Spleen (tissue), 7 donors: ENCODE results near the gene AKNA.

ENCODE experiments used
- POLR2A ChIP-seq, 3 donors: fragments of 450-650 bp; IDR thresholded peaks; one replicate each; pipeline ENCODE4 v1.5.1; 2017; ENCODE audit warnings: antibody characterized with exemption in 3 of 3, mild to moderate bottlenecking in 1 of 3
- POLR2AphosphoS5 ChIP-seq, 3 donors: sonication (generic); formaldehyde crosslinking; IDR thresholded peaks; one replicate each; pipeline ENCODE4 v1.5.1; 2017; ENCODE audit warnings: antibody characterized with exemption in 3 of 3
- TF ChIP-seq, protein P1 (sequence below), 11 experiments: fragments of 200-600 bp in 7 of 11; fragments of 450-650 bp in 4 of 11; sonication (generic) in 4 of 11; IDR thresholded peaks in 8 of 11; conservative IDR thresholded peaks in 3 of 11; 1 replicate in 7 of 11; 2 replicates in 4 of 11; pipeline versions ENCODE4 v1.4.0 to v1.8.0; 2016 to 2021; ENCODE audit warnings: antibody characterized with exemption in 11 of 11, inconsistent platforms in 4 of 11, mild to moderate bottlenecking in 1 of 11
- donor health status: DM: no; HTN: no; CAD: no; lungs with moderate emphysema.
- donor health status: DM: no; HTN: no; CAD: no.
- donor health status: DM: no; HTN: no; CAD: no.

DNA sequence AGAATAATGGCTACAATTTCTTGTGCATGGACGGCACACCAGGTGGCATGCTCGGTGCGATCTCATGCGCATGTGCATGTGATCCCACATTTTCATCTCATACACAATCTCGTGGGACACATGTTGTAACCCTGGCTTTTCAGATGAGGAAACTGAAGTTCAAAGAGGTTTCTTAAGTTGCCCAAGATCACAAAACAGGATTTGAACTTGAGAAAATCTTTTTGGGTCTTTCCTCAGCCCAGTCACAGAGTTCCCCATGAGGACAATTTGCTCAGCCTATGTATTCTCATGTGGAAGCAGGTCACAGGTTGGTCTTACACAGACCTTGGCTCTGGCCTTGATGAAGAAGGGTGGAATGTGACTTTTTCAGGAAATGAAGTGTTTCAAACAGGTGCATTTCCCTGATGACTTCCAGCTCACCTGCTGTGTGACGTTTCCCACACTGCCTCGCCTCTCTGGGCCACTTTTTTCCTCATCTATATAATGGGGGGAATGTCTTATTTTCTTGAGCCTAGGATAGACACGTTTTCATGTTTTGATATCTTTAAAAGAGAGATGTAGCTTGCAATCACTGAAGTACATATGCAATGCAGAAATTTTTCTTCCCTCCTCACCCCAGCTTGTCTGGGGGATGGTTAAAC is 71.9 kb downstream of the AKNA start:
- no peak for TF ChIP-seq POLR2A (IDR thresholded peaks at IDR 0.05)
- TF ChIP-seq, protein P1, sequence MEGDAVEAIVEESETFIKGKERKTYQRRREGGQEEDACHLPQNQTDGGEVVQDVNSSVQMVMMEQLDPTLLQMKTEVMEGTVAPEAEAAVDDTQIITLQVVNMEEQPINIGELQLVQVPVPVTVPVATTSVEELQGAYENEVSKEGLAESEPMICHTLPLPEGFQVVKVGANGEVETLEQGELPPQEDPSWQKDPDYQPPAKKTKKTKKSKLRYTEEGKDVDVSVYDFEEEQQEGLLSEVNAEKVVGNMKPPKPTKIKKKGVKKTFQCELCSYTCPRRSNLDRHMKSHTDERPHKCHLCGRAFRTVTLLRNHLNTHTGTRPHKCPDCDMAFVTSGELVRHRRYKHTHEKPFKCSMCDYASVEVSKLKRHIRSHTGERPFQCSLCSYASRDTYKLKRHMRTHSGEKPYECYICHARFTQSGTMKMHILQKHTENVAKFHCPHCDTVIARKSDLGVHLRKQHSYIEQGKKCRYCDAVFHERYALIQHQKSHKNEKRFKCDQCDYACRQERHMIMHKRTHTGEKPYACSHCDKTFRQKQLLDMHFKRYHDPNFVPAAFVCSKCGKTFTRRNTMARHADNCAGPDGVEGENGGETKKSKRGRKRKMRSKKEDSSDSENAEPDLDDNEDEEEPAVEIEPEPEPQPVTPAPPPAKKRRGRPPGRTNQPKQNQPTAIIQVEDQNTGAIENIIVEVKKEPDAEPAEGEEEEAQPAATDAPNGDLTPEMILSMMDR (IDR thresholded peaks at IDR 0.05 in 8 of 11, conservative IDR thresholded peaks at IDR 0.05 in 3 of 11) = no peak
- peak in 1 of 3 donors; percentile 18 for TF ChIP-seq POLR2AphosphoS5 (IDR thresholded peaks at IDR 0.05)
